HG03280 (cell line): ENCODE results near the gene CFH.
"Not testable (repeated sequence)": the region's sequence is repeated elsewhere in the genome, so short reads cannot be mapped to it uniquely, and the experiment has no call there.

Experiments used
- ATAC-seq: cut with Tn5 transposase; IDR thresholded peaks from one replicate; pipeline ENCODE4 v1.9.1; 2021; ENCODE audit warnings: mild to moderate bottlenecking, moderate library complexity; ENCODE audit not compliant: unreplicated experiment

Gene CFH

DNA sequence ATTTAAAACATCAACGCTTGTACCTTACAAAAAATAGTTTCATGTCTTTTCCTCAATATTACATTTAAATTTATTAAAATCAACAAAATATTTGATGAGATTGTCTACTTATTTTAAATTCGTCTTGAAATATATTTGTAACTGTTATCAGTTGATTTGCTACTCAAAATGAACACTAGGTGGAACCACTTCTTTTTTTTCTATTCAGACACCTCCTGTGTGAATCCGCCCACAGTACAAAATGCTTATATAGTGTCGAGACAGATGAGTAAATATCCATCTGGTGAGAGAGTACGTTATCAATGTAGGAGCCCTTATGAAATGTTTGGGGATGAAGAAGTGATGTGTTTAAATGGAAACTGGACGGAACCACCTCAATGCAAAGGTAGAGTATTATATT is 91.4 kb downstream of the CFH start:
- ATAC-seq = peak; percentile 90

DNA sequence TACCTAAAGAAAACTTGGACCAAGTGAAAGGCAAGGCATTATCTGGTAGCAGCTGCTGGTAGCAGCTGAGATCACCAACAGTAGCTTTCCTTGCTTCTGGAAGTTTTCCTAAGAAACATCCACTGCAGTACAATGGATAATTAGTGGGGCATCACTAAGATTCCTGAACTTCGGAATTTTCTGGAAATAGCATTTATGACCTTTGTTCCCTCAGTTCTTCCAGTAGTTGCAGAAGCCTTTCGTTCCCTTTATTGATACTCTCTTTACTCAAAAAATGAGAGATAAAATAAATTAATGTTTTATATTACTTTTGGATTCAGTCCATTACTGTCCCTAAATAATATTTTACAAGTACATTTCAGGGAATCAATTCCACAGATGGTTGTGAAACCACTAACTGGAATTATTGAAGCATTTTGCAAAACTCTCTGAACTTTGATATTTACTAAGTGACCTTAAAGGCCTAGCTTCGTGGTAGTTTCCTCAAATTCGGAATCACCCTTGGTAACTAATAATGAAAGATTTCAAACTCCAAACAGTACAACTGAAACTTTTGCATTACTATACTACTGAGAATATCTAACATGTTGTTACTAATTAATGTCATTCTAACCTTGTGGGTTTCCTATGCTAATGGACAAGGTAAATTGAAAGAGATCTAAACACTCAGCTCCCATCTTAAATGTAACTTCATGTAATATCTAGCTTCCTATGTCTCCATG is 113.3 kb downstream of the CFH start:
- not testable (repeated sequence) for ATAC-seq

DNA sequence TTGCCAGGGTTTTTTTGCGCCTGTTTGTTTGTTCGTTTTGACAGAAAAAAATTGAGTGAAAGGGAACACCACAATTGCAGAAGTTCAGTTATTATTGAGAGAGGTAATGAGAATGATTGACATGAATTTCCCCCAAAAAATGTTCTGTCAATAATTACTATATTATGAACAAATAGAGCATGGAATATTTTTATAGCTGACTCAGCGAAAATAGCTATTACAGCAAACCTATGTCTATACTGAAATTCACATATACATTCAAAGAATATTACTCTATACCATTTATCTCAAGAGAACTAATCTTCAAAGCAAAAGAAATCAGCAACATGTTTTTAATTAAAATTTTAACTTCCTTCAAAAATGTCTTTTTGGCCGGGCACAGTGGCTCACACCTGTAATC is 118.0 kb downstream of the CFH start:
- ATAC-seq = not testable (repeated sequence)

DNA sequence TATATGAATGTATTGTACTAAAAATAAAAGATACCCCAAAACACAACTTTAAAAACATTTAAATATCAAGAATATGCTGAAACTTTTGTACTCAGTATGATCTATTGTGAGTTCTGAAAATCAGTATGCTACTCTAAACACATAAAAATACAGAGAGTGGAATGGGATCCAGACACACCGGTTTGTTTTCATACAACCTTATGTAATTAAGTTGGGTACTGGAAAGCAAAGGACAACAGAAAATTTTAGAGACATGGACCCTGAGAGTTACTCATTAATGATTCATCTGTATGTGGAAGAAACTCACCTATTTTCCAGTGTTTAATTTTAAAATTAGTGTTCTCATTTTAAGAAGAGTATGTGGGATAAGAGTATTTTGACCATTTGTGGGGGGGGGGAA is 121.9 kb downstream of the CFH start:
- ATAC-seq = no peak

DNA sequence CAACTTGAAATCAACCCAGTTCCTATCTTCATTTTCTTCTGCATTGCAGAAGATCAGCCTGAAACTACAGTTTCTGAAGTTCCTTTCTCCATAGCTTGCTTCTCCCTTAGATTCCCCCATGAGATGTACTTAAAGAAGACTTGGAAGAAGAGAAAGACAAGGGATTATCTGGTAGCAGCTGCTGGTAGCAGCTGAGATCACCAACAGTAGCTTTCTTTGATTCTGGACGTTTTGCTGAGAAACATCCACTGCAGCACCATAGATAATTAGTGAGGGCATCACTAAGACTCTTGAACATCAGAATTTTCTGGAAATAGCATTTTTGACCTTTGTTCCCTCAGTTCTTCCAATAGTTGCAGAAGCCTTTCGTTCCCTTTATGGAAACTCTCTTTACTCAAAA is 122.3 kb downstream of the CFH start:
- peak; percentile 15 for ATAC-seq

DNA sequence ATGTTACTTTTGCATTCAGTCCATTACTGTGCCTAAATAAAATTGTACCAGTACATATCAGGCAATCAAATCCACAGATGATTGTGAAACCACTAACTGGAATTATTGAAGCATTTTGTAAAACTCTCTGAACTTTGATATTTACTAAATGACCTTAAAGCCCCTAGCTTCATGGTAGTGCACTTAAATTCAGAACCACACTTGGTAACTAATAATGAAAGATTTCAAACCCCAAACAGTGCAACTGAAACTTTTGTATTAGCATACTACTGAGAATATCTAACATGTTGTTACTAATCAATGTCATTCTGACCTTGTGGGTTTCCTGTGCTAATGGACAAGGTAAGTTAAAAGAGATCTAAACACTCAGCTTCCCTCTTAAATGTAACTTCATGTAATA is 122.8 kb downstream of the CFH start, which contains the start of gene CFHR3:
CFHR3 (plus strand) TSS at position 238 of the 400 bp plus-strand sequence; CDS start at position 285, 47 bp downstream.
- ATAC-seq = peak; percentile 93

DNA sequence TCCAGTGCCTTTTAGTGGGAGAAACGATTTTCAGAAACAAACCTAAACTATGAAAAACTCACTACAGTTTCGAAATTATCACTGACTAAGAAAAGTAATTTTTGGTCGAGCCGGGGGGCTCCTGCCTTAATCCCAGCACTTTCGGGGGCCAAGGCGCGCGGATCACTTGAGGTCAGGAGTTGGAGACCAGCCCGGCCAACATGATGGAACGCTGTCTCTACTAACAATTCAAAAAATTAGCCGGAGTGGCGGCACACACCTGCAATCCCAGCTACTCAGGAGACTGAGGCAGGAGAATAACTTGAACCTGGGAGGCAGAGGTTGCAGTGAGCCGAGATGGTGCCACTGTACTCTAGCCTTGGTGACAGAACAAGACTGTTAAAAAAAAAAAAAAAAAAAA is 125.8 kb downstream of the CFH start:
- ATAC-seq = no peak

DNA sequence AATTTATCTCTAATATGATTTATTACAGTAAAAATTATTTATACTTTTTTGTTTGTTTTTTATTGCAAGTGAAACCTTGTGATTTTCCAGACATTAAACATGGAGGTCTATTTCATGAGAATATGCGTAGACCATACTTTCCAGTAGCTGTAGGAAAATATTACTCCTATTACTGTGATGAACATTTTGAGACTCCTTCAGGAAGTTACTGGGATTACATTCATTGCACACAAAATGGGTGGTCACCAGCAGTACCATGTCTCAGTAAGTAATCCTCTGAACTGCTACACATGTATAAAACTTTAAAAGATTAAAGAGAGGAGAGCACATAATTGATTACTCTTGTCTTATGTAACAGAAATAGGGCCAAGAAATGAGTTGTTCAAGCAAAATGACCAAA is 127.2 kb downstream of the CFH start:
- ATAC-seq = no peak

DNA sequence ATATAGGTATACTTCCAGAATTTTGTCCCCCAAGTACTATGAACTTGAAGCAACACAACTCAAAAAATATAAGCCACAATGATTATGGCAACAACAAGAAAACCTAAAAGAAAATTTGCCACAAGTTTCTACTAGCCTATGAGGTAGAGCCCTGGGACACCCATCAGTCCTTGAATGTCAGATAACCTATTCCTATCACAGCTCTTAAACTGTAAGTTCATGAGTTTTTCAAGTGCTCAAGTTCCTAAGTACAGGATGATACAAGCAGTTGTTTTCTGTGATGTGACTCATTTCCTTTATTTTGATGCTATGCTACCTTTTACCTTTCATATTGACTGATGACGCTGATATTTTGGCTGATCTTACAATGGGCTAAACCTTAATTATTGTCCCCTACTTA is 139.4 kb downstream of the CFH start:
- not testable (repeated sequence) for ATAC-seq

DNA sequence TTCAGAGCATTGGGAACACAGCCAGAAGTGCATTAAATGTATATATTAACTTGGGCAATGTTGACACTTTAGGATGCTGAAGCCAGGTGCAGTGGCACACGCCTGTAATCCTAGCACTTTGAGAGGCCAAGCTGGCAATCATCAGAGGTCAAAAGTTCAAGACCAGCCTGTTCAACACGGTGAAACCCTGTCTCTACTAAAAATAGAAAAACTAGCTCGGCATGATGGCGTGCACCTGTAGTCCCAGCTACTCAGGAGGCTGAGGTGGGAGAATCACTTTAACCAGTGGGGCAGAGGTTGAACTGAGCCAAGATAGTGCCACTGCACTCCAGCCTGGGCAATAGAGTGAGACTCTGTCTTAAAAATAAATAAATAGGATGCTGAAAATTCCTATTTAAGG is 142.3 kb downstream of the CFH start:
- not testable (repeated sequence) for ATAC-seq
